GM18519 (cell line): Measurements from ENCODE around the gene NPW.

Source experiments
- ATAC-seq: cut with Tn5 transposase; IDR thresholded peaks from one replicate; pipeline ENCODE4 v1.9.1; 2021; ENCODE audit warnings: mild to moderate bottlenecking, moderate library complexity; ENCODE audit not compliant: unreplicated experiment, low FRiP score

Gene NPW

DNA sequence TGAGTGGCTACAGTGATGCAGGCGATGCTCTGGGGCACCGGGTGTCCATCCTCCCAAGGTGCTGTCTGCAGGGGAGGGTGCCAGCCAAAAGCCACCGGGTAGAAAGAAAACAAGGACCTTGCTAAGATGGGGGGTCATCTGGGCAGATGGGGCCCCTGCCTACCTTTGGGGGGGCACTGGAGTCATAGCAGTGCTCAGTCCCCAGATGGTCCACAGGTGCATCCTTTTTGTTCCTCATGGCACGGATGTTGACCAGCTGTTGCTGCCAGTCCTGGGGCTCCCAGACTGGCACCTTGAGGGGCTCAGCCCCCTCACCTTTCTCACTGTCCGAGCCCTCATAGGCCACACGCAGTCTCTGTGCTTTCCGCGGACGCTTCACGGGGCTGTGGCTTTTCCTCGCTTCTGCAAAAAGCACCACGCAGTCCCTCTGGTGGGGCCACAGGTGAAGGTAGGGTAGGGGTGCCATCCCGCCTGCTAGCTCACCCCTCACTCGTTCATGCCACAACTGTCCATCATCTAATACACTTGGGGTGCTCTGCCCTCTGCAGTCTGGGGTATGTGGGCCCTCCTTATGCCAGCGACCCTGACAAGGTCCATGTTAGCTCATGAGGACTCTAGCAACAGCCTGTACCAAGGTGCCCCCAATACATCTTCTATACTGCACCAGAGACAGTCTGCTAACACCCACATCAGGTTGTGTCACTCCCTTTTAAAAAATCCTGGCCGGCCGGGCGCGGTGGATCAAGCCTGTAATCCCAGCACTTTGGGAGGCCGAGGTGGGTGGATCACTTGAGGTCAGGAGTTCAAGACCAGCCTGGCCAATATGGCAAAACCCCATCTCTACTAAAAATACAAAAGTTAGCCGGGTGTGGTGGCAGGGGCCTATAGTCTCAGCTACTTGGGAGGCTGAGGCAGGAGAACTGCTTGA lies 26.6 kb downstream of the NPW start:
- ATAC-seq: no peak

DNA sequence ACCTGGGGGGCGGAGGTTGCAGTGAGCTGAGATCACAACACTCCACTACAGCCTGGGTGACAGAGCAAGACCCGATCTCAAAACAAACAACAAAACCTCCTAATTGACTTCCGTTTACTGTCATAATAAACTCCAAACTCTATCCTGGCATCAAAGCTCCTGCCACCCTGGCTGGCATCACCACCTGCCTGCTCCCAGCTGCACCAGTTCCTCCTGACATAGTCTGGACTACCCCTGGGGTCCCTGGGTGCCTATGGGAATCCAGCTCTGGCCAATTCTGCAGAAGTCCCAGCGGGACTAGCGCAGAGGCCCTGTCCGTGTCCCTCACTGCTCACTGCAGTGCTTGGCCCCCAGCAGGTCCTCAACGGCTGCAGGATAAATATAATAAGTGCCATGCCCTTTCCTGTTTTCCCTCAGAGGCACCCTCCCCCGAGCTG lies 27.3 kb downstream of the NPW start:
- no peak for ATAC-seq

DNA sequence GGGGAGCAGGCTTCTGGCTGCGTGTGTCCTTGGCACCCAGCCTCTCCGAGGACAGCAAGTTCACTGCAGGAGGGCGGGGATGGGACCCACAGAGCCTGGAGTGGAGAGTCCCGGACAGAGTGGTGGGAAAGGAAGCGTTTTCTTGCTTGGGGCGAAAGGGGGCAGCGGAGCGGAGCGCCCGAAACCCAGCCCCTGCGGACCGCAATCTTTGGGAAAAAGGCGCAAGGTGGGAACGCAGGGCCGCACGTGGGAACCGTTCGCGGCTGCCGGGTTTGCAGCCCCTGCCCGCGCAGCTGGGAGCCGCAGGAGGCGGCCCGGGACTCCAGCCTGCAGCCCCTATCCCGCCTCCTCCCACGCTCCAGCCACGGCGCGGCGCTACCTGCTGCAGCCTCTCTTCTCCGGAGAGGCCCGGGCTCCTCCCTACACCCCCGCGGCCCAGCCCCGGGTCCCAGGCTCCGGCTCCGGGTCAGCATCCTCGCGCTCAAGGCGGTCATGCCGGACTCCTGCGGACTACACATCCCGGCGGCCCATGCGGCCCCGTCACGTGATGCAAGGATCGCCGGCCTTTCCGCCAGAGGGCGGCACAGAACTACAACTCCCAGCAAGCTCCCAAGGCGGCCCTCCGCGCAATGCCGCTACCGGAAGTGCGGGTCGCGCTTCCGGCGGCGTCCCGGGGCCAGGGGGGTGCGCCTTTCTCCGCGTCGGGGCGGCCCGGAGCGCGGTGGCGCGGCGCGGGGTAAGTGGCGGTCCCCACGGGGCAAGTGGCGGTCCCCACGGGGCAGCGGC lies 27.9 kb downstream of the NPW start, which contains the start of the genes NTHL1 and TSC2:
Gene NTHL1, minus strand, starts transcription at position 505 of the 786 bp plus-strand sequence. Its CDS starts 11 bp downstream, at position 494.
Gene TSC2, plus strand, starts transcription at position 656 of the 786 bp plus-strand sequence. CDS start 631 bp downstream, outside the sequence.
- ATAC-seq: peak; percentile 87

DNA sequence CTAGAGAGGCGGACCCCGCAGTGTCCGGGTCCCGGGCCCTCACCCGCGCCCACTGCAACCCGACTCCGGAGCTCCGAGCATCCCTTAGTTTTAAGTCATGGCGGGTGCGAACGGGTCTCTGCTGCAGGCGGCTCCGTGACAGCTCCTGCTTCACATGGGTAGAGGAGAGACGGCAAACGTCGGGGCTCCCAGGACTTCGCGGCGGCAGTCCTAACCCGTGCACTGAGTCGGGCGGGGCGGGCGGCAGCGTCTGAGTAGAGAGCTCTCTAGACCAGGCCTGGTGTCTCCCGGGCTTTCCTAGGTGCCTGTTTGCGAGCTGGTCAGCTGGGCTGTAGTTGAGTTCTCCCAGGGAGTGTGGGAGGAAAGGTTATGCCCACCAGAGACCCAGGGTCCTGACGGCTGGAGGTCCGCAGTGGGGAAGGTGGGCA lies 28.5 kb downstream of the NPW start:
- ATAC-seq: no peak

DNA sequence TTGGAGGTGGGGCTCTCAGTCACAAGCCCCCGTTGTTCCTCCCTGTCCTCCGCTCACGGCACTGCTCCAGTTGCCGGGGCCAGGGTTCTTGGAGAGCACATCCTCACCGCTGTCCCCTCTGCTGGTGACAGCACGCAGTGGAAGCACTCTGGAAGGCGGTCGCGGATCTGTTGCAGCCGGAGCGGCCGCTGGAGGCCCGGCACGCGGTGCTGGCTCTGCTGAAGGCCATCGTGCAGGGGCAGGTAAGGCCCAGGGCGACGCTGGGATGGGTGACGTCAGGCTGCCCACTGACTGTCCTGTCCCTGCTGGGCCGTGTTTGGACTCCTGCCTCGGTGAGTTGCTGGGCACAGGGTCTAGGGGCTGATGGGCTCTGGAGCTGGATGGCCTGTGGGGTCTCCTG lies 33.6 kb downstream of the NPW start:
- no peak for ATAC-seq

DNA sequence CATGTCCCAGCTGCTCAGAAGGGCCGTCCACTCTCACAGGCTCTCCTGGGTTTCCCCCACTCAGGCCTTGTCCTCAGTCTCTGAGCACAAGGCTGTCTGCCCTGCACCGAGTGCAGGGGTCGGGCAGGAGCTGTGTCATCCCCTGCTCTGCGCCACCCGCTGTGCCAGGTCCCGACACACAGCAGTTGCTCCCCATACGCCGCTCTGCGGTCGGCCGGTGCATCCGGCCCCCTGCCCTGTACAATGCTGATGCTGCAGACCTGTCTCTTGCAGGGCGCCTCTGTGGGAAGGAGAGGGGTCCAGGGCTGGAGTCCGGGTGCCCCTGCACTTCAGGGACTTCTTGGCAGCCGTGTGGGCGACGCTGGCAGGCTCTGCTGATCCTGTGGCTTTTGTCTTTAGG lies 34.3 kb downstream of the NPW start:
- ATAC-seq: no peak

DNA sequence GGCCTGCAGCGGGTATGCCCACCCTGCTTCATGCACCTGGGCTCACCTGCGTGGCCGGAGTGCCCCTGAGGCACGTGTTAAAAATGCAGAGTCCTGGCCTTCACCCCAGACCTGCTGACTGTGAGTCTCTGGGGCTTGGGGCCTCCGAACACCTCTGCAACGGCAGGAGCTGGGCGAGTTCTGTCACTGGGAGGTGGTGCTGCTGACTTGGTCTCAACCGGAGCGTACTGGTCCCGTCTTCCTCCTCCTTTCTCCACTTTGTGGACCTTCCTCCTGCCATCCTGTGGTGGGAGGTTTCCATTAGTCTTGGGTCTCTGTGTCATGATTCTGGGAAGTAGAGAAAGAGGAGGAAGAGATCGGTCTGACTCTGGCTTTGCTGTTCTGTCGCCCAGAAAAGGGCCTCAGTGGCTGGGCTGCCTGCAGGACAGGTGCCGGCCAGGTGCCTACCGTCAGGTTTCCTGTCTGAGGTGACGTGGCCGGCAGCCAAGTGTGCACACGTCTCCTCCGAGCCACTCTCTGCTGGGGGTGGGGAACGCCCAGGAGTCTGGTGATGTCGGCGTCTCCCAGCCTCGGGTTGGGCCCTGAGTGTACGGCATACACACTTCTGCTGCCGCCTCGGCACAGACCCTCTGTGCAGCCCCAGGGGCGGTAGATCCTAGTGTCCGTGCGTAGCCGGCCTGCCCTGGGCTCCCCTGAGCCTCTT lies 35.1 kb downstream of the NPW start:
- no peak for ATAC-seq

DNA sequence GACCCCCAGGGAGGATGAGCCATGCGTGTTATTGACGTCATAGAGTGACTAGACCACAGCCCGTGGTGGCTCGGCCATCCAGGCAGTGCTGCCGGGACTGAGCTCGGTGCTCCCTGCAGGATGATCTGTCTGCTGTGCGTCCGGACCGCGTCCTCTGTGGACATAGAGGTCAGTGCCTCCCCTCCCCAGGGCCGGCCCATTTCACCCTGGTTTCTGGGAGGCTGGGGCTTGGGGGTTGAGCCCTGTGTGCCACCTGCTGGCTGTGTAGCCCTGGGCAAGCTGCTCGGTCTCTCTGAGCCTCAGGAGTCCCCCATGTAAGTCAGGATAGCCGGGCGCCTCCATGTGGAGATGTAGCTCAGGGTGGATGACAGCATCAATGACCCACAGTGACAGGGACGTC lies 36.5 kb downstream of the NPW start:
- ATAC-seq: no peak

DNA sequence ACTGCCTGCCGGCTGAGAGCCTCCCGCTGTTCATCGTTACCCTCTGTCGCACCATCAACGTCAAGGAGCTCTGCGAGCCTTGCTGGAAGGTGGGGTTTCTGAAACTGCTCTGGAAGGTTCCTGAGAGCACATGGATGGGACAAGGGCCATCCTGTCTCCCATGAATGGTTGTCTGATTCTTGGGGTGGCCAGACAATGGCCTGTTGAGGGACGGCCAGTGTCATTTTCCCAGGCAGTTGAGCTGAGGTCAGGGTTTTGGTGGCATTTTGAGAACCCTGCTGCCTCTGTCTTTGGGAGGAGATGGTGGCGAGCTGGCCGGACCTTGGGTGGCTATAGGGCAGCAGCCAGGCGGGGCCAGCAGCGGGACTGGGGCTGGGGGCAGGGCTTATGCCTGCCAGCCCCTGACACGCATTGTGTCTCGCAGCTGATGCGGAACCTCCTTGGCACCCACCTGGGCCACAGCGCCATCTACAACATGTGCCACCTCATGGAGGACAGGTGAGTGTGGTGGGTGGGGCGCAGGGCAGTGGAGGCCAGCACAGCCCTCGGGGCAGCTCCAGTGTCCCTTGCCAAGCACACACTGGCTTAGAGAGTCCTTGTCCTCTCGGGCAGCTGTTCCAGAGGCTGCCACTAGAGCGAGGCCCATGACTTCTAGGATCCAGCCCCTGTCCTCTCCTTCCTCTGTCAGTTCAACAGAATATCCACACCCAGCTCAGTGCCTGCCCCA lies 37.3 kb downstream of the NPW start:
- no peak for ATAC-seq

DNA sequence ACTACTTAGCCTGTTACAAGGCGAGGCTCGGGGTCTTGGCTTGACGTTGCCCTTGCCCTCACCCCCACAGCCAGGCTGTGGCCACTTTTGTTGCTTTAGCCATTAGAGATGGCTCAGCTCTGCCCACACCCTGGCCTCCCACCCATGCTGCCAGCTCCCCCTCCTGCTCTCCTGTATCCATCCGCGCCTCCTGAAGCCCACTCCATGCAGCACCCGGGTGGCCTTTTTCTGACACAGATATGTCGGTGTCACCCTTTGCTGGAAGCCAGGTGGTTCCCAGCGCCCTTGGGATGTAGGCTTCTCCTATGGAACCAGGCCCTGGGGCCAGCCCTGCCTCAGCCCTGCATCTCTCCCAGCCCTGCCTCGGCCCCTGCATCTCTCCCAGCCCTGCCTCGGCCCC lies 37.9 kb downstream of the NPW start:
- no peak for ATAC-seq

DNA sequence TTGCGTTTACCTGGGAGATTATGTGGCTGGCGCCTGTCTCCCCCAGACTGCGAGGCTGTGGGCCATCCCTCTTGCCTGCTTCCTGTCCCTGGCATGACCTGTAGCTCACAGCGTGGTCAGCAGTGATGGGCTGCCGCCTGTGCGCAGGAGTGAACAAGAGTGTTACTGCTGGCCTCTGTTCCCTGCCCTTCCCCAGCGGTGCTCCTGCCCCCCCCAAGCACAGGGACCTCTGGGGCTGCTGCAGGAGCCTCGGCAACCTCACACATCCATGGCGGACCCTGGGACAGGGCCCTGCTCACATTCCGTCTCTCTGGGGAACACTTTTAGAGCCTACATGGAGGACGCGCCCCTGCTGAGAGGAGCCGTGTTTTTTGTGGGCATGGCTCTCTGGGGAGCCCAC lies 38.8 kb downstream of the NPW start:
- ATAC-seq: no peak

DNA sequence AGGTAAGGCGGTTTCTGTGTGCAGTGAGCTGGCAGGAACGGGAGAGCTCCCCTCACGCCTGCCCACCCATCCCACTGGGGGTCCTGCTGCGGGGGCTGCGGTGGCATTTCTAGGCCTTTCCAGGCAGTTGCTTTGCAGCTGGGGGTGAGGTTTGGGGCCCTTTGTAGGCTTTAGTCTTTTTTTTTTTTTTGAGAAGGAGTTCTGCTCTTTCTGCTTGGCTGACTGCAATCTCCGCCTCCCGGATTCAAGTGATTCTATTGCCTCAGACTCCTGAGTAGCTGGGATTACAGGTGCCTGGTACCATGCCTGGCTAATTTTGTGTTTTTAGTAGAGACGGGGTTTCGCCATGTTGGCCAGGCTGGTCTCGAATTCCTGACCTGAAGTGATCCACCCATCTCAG lies 39.3 kb downstream of the NPW start:
- no peak for ATAC-seq

DNA sequence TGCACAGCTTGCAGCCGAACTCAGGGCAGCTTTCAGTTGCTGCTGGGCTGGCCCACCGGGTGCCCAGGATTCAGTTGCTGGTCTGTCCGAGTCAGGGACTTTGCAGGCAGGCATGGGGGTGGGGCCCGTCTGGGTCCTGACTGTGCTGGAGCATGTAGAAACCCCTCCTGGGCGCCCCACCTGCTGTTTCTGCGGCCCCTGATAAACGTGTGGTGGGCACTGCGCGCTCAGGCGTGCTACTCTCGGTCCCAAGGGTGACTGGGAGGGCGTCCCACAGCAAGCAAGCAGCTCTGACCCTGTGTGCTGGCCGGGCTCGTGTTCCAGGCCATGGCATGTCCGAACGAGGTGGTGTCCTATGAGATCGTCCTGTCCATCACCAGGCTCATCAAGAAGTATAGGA lies 40.8 kb downstream of the NPW start:
- no peak for ATAC-seq

DNA sequence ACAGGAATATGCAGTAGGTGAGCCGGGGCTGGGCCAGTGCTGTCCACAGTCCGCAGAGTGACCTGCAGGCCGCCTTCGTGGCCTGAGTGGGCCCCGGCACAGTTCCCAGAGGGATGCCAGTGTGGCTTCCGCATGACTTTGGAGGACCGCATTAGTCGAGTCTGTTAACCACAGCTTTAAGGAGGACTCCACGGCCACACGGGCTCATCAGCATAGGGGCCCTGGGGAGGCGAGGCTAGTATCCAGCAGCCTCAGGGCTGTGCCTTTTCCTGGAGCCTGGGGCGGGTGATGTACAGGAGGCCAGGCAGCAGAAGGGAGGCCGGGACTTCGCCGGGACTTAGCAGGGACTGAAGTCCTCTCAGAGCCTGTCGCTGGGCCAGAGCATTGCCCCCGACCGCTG lies 41.4 kb downstream of the NPW start:
- ATAC-seq: no peak

DNA sequence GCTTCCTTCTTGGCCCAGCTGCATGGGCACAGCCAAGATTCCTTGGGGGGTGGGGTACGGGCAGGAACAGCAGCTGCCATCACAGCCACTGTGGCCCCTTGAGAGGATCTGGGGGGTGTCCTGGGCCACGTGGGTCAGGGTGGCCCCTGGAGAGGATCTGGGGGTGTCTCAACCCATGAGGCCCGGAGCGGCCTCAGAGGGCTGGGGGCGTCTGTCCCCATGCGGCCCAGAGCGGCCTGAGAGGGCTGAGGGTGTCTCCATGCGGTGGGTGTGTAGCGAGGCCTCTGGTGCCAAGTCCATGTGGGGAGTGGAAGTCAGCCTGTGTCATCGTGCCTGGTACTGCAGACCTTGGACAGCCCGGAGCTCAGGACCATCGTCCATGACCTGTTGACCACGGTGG lies 41.9 kb downstream of the NPW start:
- ATAC-seq: no peak

DNA sequence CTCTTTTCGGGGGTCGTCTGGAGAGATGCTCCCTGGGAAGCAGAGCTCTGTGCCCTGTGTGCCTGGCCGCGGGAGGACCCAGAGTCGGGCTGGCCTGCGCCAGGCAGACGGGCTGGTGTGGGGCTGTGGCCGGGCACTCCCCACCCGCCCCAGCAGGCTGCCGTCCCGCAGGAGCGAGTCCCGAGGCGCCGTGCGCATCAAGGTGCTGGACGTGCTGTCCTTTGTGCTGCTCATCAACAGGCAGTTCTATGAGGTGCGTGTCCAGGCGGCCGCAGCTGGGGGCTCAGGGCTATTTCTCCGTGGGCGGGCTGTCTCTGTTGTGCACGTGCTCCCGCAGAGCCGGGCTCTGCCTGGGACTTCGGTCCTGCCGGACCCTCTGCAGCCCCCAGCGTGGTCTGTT lies 43.2 kb downstream of the NPW start:
- no peak for ATAC-seq

DNA sequence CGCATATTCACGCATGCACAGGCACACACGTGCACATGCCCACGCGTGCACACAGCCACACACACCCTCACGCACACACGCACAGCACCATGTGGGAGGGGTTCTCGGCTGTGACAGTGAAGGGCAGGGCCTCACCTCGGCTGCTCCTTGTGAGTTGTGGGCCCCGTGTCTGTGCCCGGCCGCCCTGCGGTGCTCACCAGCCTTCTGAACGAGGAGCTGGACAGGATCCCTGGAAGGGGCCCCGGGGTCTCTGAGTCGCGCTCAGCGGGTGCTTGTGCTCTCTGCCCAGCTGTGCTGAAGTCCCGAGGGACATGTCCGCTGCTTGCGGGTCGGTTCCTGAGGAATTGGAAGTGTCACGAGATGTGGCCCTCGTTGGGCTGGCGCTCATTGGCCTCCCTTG lies 44.3 kb downstream of the NPW start:
- no peak for ATAC-seq

DNA sequence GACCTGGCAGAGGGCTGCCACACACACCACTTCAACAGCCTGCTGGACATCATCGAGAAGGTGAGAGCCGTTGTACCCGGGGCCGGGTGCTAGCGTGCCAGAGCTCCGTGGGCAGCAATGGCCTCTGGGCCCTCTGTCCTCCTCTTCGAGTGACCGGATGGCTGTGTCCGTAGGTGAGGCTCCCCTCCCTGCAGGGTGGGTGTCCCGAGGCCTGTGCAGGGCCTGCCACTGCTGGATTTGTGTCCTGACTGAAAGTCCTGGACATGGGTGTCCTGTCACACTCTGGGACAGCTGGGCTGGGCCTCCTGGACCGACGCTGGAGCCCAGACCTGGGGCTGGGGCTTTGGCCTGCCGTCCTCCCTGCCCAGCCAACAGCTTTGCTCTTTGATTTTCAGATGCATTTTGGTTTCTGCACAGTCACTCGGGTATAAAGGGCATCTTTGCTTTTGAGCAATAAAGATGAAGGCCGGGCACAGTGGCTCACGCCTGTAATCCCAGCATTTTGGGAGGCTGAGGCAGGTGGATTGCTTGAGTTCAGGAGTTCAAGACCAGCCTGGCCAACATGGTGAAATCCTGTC lies 44.9 kb downstream of the NPW start:
- ATAC-seq: no peak

DNA sequence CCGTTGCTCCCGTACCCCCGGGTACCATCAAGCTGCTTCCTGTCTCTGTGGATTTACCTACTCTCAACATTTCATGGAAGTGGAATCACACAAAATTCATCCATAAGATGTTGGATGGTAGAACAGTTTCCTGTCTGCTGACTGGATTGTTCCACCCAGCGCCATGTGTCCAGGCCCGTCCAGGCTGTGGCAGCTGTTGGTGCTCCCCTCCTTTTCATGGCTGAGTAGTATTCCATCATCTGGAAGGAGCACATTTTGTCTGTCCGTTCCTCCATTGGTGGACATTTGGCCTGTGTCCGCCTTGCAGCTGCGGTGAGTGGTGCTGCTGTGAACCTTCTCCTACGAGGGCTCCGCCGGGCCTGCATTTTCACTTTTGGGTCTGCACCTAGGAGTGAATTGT lies 46.6 kb downstream of the NPW start:
- no peak for ATAC-seq
